ENCODE results near the gene GPI.
"Not testable (repeated sequence)": the region's sequence is repeated elsewhere in the genome, so short reads cannot be mapped to it uniquely, and the experiment has no call there.

The GPI gene

GRCh38 chr19:34364462-34364829 is 550 bp upstream of the GPI start:
- in situ Hi-C loops (cut with MboI; ENCODE audit: low pct_unique_long_range_greater_than_20kb, low sequenced_read_pairs, unreplicated experiment): no loop called here
- DNase-seq (ENCODE audit: low spot score): no peak
- TF ChIP-seq, protein P1, sequence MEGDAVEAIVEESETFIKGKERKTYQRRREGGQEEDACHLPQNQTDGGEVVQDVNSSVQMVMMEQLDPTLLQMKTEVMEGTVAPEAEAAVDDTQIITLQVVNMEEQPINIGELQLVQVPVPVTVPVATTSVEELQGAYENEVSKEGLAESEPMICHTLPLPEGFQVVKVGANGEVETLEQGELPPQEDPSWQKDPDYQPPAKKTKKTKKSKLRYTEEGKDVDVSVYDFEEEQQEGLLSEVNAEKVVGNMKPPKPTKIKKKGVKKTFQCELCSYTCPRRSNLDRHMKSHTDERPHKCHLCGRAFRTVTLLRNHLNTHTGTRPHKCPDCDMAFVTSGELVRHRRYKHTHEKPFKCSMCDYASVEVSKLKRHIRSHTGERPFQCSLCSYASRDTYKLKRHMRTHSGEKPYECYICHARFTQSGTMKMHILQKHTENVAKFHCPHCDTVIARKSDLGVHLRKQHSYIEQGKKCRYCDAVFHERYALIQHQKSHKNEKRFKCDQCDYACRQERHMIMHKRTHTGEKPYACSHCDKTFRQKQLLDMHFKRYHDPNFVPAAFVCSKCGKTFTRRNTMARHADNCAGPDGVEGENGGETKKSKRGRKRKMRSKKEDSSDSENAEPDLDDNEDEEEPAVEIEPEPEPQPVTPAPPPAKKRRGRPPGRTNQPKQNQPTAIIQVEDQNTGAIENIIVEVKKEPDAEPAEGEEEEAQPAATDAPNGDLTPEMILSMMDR (IDR thresholded peaks at IDR 0.05; ENCODE audit: extremely low read depth, insufficient read depth, missing control alignments): no peak

- DNase-seq (ENCODE audit: low spot score): no peak
- TF ChIP-seq, protein P1 (IDR thresholded peaks at IDR 0.05; ENCODE audit: extremely low read depth, insufficient read depth, missing control alignments): no peak
- in situ Hi-C loops (cut with MboI; ENCODE audit: low pct_unique_long_range_greater_than_20kb, low sequenced_read_pairs, unreplicated experiment): no loop called here
Observed at GRCh38 chr19:34365463-34366401, 736 bp downstream of the GPI start.

DNA sequence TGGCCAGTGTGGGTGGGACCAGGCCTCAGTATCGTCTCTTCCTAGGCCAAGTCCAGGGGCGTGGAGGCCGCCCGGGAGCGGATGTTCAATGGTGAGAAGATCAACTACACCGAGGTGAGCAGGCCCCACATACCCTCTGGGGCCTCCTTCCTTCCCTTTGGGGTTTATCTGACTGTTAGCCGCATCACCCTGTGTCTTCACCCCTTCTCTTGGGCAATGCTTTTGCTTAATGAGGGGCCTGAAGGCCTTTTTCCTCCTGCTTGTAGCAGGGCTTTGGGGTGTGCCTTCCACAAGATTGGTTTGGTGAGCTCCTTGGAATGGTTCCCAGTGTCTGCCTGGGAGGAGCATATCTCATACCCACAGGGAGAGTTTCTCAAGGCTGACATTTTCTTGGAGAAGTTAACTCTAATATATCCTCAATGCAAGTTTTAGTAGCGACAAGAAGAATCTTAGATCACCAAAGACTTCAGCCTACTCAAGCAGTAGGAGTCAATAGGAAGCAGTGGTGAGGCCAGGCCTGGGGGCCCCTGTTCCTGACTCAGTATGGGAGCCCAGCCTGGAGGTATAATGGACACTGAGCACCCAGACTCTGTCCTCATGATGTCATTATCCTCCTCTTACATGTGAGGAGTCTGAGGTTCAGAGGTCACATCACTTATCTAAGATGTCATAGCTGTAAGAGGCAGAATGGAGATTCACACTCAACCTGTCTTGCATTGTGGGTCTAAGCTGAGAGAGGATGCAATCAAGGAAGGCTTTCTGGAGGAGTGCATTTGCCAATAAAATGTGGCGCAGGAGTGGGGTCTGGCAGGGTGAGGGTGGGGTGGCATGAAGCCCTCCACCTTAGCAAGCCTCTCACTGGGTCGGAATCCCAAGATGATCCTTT is 2.0 kb downstream of the GPI start:
- in situ Hi-C loops (cut with MboI; ENCODE audit: low pct_unique_long_range_greater_than_20kb, low sequenced_read_pairs, unreplicated experiment): no loop called here
- TF ChIP-seq, protein P1 (IDR thresholded peaks at IDR 0.05; ENCODE audit: extremely low read depth, insufficient read depth, missing control alignments): no peak

DNA sequence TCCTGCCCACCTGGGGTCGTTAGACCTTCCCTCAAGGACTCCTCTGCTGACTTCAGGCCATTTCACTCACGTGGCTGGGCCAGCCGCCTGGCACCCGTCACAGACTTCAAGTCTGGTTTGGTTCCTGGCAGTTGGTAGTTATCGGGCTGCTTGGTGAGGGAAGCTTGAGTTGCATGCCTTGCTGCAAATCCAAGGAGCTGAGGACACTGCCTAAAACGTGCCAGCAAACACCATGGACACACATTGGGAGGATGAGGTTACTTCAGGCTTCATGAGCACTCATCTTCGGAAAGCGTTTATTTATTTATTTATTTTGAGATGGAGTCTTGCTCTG is 2.6 kb downstream of the GPI start:
- in situ Hi-C loops (cut with MboI; ENCODE audit: low pct_unique_long_range_greater_than_20kb, low sequenced_read_pairs, unreplicated experiment): no loop called here
- TF ChIP-seq, protein P1 (IDR thresholded peaks at IDR 0.05; ENCODE audit: extremely low read depth, insufficient read depth, missing control alignments): no peak
- DNase-seq (ENCODE audit: low spot score): no peak

More for the DNA sequence above, 2.0 kb downstream of the GPI start:
- no peak for DNase-seq (ENCODE audit: low spot score)

GRCh38 chr19:34368338-34368737 is 3.3 kb downstream of the GPI start:
- in situ Hi-C loops (cut with MboI; ENCODE audit: low pct_unique_long_range_greater_than_20kb, low sequenced_read_pairs, unreplicated experiment): no loop called here
- DNase-seq (ENCODE audit: low spot score): no peak
- TF ChIP-seq, protein P1 (IDR thresholded peaks at IDR 0.05; ENCODE audit: extremely low read depth, insufficient read depth, missing control alignments): no peak

GRCh38 chr19:34369166-34369565 is 4.2 kb downstream of the GPI start:
- DNase-seq (ENCODE audit: low spot score); in situ Hi-C loops (cut with MboI; ENCODE audit: low pct_unique_long_range_greater_than_20kb, low sequenced_read_pairs, unreplicated experiment): not testable (repeated sequence)

DNA sequence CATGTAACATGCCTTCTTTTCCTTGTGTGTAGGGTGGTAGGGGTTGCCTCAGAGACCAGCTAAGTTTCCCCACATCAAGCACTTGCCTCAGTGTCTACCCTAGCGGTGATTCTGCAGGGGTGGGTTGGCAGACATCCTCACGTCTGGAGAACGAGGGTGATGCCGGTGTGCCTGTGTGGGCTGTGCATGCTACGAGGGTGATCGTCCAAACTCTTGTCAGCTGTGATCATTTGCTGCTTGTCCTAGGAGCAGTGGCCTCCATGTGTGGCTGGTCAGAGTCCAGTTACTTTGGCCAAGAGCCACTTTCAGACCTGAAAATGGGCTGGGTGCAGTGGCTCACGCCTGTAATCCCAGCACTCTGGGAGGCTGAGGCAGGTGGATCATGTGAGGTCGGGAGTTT is 5.1 kb downstream of the GPI start:
- in situ Hi-C loops (cut with MboI; ENCODE audit: low pct_unique_long_range_greater_than_20kb, low sequenced_read_pairs, unreplicated experiment): no loop called here
- TF ChIP-seq, protein P1 (IDR thresholded peaks at IDR 0.05; ENCODE audit: extremely low read depth, insufficient read depth, missing control alignments): no peak

More for the DNA sequence above, 5.1 kb downstream of the GPI start:
- DNase-seq (ENCODE audit: low spot score): no peak

Measured in GM13977 (cell line).